GM10248 (cell line): ENCODE results near the gene VMP1.
"Not testable (repeated sequence)": the region's sequence is repeated elsewhere in the genome, so short reads cannot be mapped to it uniquely, and the experiment has no call there.

Experiments used
- CTCF ChIA-PET: fragments of 300-600 bp; sonication (Branson Sonifier 250); formaldehyde crosslinking; extraction: SDS; loops from one replicate; lab custom pipeline; 2021; ENCODE audit warnings: antibody characterized with exemption; lab: Yijun Ruan, JAX
- POLR2A ChIA-PET: fragments of 350-650 bp; sonication (Branson Sonifier 250); formaldehyde crosslinking; extraction: SDS; loops from one replicate; lab custom pipeline; 2020; ENCODE audit warnings: antibody characterized with exemption; lab: Yijun Ruan, JAX
- DNase-seq: peaks from one replicate; pipeline ENCODE4 v3.0.0; 2012; ENCODE audit errors: extremely low spot score
- CTCF ChIP-seq: IDR thresholded peaks from 2 replicates; pipeline ENCODE4 v1.5.1; 2012; ENCODE audit warnings: mild to moderate bottlenecking, low read depth; ENCODE audit errors: extremely low read depth, missing control alignments, control extremely low read depth

Gene VMP1

GRCh38 chr17:59786536-59787319, 79.3 kb downstream of the VMP1 start:
- POLR2A ChIA-PET = interaction anchor here (0.6 to 1.1 kb wide), 6 partner anchors 10 to 59 kb away, joined by 3 to 9 read pairs (median 3); no protein-coding TSS in a partner anchor
- CTCF ChIA-PET = interaction anchor here (1.0 to 6.1 kb wide), 5 partner anchors 12 to 47 kb away, joined by 3 to 41 read pairs (median 12); no protein-coding TSS in a partner anchor
- DNase-seq = peak; percentile 78
- TF ChIP-seq CTCF = no peak

GRCh38 chr17:59789849-59790248, 82.4 kb downstream of the VMP1 start:
- CTCF ChIA-PET, DNase-seq: not testable (repeated sequence)
- POLR2A ChIA-PET = interaction anchor here (0.7 kb wide), 1 partner anchor 1452 kb away, joined by 8 read pairs; no protein-coding TSS in a partner anchor

- POLR2A ChIA-PET, DNase-seq: not testable (repeated sequence)
- CTCF ChIA-PET = interaction anchor here (0.9 kb wide), 1 partner anchor 13 kb away, joined by 3 read pairs; no protein-coding TSS in a partner anchor
Measured at GRCh38 chr17:59790418-59790817, 83.0 kb downstream of the VMP1 start.

GRCh38 chr17:59790910-59791309, 83.5 kb downstream of the VMP1 start:
- no peak for TF ChIP-seq CTCF
- CTCF ChIA-PET = interaction anchor here (0.9 kb wide), 1 partner anchor 14 kb away, joined by 3 read pairs; no protein-coding TSS in a partner anchor
- no peak for DNase-seq
- POLR2A ChIA-PET = no interaction called here

GRCh38 chr17:59791603-59792457, 84.4 kb downstream of the VMP1 start:
- POLR2A ChIA-PET = no interaction called here

GRCh38 chr17:59792458-59792823, 85.0 kb downstream of the VMP1 start:
- DNase-seq, POLR2A ChIA-PET, CTCF ChIA-PET: not testable (repeated sequence)

More at GRCh38 chr17:59791603-59792457, 84.4 kb downstream of the VMP1 start:
- no peak for DNase-seq
- CTCF ChIA-PET = no interaction called here
- no peak for TF ChIP-seq CTCF

GRCh38 chr17:59793205-59793604, 85.8 kb downstream of the VMP1 start:
- DNase-seq = no peak
- CTCF ChIA-PET = no interaction called here
- POLR2A ChIA-PET = no interaction called here
- TF ChIP-seq CTCF = no peak

- POLR2A ChIA-PET = no interaction called here
- CTCF ChIA-PET = no interaction called here
- TF ChIP-seq CTCF = no peak
- DNase-seq = no peak
Measured at GRCh38 chr17:59796138-59796537, 88.7 kb downstream of the VMP1 start.
